ENCODE data around the gene G3BP1. TPM values are rescaled to one million over a fixed set of nuclear protein-coding genes. Genes with fewer than 3 reads are reported as not detected.

Gene G3BP1
- total and polyA plus RNA-seq, 2 experiments from 2014 or later = 134 to 189 TPM

DNA sequence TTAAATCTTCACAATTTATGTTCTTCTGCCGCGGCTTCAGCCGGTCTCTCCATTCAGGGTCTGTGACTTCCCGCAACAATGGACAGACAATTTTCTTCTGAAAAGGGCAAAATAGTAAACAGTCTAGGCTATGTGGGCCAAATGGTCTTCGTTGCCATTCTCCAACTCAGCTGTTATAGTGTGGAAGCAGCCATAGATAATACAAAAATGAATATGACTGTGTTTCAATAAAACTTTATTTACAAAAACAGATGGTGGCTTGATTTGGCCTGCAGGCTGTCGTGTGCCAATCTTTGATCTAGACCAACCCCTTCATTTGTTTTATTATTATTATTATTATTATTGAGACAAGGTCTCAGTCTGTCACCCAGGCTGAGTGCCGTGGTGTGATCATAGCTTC, 41.4 kb upstream of the G3BP1 start:
- Histone ChIP-seq H3K4me3 (no peak overlapping the region), H3K9me2 (ENCODE audit: insufficient read depth) (no peaks in the 10 kb centered on the region), H3K4me1 (ENCODE audit: insufficient read depth) (peaks cover 12% of the 10 kb centered on the region), H3F3A (ENCODE audit: insufficient read depth) (peaks cover 14% of the 10 kb centered on the region), H3K4me2 (ENCODE audit: unreplicated experiment) (no peak overlapping the region), H3K9me3 (ENCODE audit: low read depth) (no peaks in the 10 kb centered on the region), H3K27ac (no peak overlapping the region), H2AFZ (no peak overlapping the region), H3K36me3 (ENCODE audit: low read depth) (no peaks in the 10 kb centered on the region), H3K9ac (no peak overlapping the region), H3K27me3 (replicated peaks; ENCODE audit: insufficient read depth) (no peaks in the 10 kb centered on the region), H4K20me1 (ENCODE audit: insufficient read depth) (no peaks in the 10 kb centered on the region), H3K79me2 (ENCODE audit: insufficient read depth) (no peaks in the 10 kb centered on the region)
- DNase-seq = no peak
- in situ Hi-C loops (cut with MboI) = no loop called here
- TF ChIP-seq EZH2phosphoT487 (IDR thresholded peaks at IDR 0.05; ENCODE audit: insufficient read depth, low read depth) = no peak
- no peak for TF ChIP-seq EZH2 (IDR thresholded peaks at IDR 0.05; ENCODE audit: insufficient read depth, poor library complexity, severe bottlenecking)
- 93 to 94% methylated on average over 7 of the region's 7 CpGs for whole genome bisulfite sequencing, 2 experiments (ENCODE audit: low coverage in 1 of 2, low lambda C conversion rate in 2 of 2, missing lambda C conversion rate in 2 of 2)

GRCh38 chr5:151733358-151734063, 38.2 kb upstream of the G3BP1 start:
- Histone ChIP-seq H3K4me3 (no peak overlapping the region), H3K4me1 (ENCODE audit: insufficient read depth) (peaks cover 25% of the 10 kb centered on the region), H3K4me2 (ENCODE audit: unreplicated experiment) (peak overlapping the region; percentile 7), H3K9me2 (ENCODE audit: insufficient read depth) (no peaks in the 10 kb centered on the region), H3K27me3 (replicated peaks; ENCODE audit: insufficient read depth) (no peaks in the 10 kb centered on the region), H2AFZ (no peak overlapping the region), H3K27ac (peak overlapping the region; percentile 50), H3K79me2 (ENCODE audit: insufficient read depth) (no peaks in the 10 kb centered on the region; the same call in 1 of the 2 replicates), H3F3A (ENCODE audit: insufficient read depth) (peaks cover 23% of the 10 kb centered on the region), H3K9me3 (ENCODE audit: low read depth) (no peaks in the 10 kb centered on the region), H3K36me3 (ENCODE audit: low read depth) (no peaks in the 10 kb centered on the region), H3K9ac (no peak overlapping the region), H4K20me1 (ENCODE audit: insufficient read depth) (no peaks in the 10 kb centered on the region)
- in situ Hi-C loops (cut with MboI) = no loop called here
- peak; percentile 86 for DNase-seq
- WGBS, 2 experiments (ENCODE audit: low coverage in 1 of 2, low lambda C conversion rate in 2 of 2, missing lambda C conversion rate in 2 of 2) = 83 to 85% methylated on average over 9 of the region's 9 CpGs
- TF ChIP-seq EZH2 (IDR thresholded peaks at IDR 0.05; ENCODE audit: insufficient read depth, poor library complexity, severe bottlenecking) (no peak), EZH2phosphoT487 (IDR thresholded peaks at IDR 0.05; ENCODE audit: insufficient read depth, low read depth) (no peak)

DNA sequence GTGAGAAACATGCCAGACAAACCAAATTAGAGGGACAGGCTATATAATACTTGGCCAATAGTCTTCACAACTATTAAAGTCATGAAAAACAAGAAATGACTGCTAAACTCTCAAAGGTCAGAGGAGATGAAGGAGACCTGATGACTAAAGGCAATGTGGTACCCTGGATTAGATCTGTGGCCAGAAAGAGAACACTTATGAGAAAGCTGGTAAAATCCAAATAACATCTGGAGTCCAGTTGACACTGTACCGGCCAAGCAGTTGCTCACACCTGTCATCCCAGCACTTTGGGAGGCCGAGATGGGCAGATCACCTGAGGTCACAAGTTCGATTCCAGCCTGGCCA, 37.7 kb upstream of the G3BP1 start:
- Histone ChIP-seq H3K27ac (peak overlapping the region; percentile 50), H3K9me2 (ENCODE audit: insufficient read depth) (no peaks in the 10 kb centered on the region), H2AFZ (no peak overlapping the region), H3F3A (ENCODE audit: insufficient read depth) (peaks cover 28% of the 10 kb centered on the region), H3K79me2 (ENCODE audit: insufficient read depth) (no peaks in the 10 kb centered on the region; the same call in 1 of the 2 replicates), H3K4me3 (no peak overlapping the region), H3K9ac (no peak overlapping the region), H3K9me3 (ENCODE audit: low read depth) (no peaks in the 10 kb centered on the region), H3K4me1 (ENCODE audit: insufficient read depth) (peaks cover 30% of the 10 kb centered on the region), H3K36me3 (ENCODE audit: low read depth) (no peaks in the 10 kb centered on the region), H3K27me3 (replicated peaks; ENCODE audit: insufficient read depth) (no peaks in the 10 kb centered on the region), H3K4me2 (ENCODE audit: unreplicated experiment) (no peak overlapping the region), H4K20me1 (ENCODE audit: insufficient read depth) (no peaks in the 10 kb centered on the region)
- TF ChIP-seq EZH2 (IDR thresholded peaks at IDR 0.05; ENCODE audit: insufficient read depth, poor library complexity, severe bottlenecking) = no peak
- no peak for TF ChIP-seq EZH2phosphoT487 (IDR thresholded peaks at IDR 0.05; ENCODE audit: insufficient read depth, low read depth)
- in situ Hi-C loops (cut with MboI) = no loop called here
- DNase-seq = no peak
- WGBS, 2 experiments (ENCODE audit: low coverage in 1 of 2, low lambda C conversion rate in 2 of 2, missing lambda C conversion rate in 2 of 2) = 74 to 82% methylated on average over 3 of the region's 3 CpGs

DNA sequence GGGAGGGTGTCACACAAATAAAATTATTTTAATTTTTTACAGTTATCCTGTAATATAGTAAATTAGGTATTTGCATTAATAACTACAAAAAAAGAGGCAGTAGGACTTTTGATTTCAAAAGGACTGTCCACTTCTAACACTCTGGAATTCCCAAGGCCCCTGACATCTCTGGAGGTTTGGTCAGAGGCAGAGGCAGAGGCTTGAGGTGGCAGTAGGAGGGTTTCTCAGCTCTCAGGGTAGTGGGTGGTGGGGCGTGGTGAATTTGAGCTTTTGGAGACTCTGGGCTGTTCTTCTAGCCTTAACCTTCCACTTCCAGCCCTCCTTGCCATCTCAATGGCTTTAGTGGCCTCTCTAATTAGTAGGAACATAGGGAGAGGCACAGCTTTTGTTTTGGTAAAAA, 36.1 kb upstream of the G3BP1 start:
- TF ChIP-seq EZH2phosphoT487 (IDR thresholded peaks at IDR 0.05; ENCODE audit: insufficient read depth, low read depth) (no peak), EZH2 (IDR thresholded peaks at IDR 0.05; ENCODE audit: insufficient read depth, poor library complexity, severe bottlenecking) (no peak)
- Histone ChIP-seq H3K9me3 (ENCODE audit: low read depth) (no peaks in the 10 kb centered on the region), H3K9ac (no peak overlapping the region), H3K36me3 (ENCODE audit: low read depth) (no peaks in the 10 kb centered on the region), H3K27ac (no peak overlapping the region), H3K9me2 (ENCODE audit: insufficient read depth) (no peaks in the 10 kb centered on the region), H3F3A (ENCODE audit: insufficient read depth) (peaks cover 41% of the 10 kb centered on the region), H3K27me3 (replicated peaks; ENCODE audit: insufficient read depth) (no peaks in the 10 kb centered on the region), H3K79me2 (ENCODE audit: insufficient read depth) (no peaks in the 10 kb centered on the region; the same call in 1 of the 2 replicates), H3K4me1 (ENCODE audit: insufficient read depth) (peaks cover 42% of the 10 kb centered on the region), H2AFZ (no peak overlapping the region), H4K20me1 (ENCODE audit: insufficient read depth) (no peaks in the 10 kb centered on the region), H3K4me3 (no peak overlapping the region), H3K4me2 (ENCODE audit: unreplicated experiment) (no peak overlapping the region)
- WGBS, 2 experiments (ENCODE audit: low coverage in 1 of 2, low lambda C conversion rate in 2 of 2, missing lambda C conversion rate in 2 of 2) = 83 to 93% methylated on average over 1 of the region's 1 CpG
- DNase-seq = no peak
- in situ Hi-C loops (cut with MboI) = no loop called here

All from GM23248 (cell line).